Right lung (tissue), 10 donors: ENCODE measurements around the gene HMGB1. TPM values are rescaled to one million over a fixed set of nuclear protein-coding genes. Genes with fewer than 3 reads are reported as not detected.
A peak's percentile ranks its signal among the peaks of the same experiment; 100 is the strongest.

Experiments used
- DNase-seq, 2 donors: peaks; one replicate each; pipeline ENCODE4 v3.0.0-alpha.2; 2013
- long read RNA-seq, 8 donors: transcript quantifications; one replicate each; lab custom pipeline, GENCODE V29; 2026
- polyA plus RNA-seq, 5 donors: library from polyadenylated mRNA; unstranded; fragments of 120-200 nt; gene quantifications; one replicate each; pipeline versions ENCODE4 v1.2.1 to v1.2.3, GENCODE V29; 2013; ENCODE audit warnings: inconsistent platforms in 1 of 5, low replicate concordance in 1 of 5; ENCODE audit not compliant: insufficient read length in 5 of 5, insufficient read depth in 1 of 5

The HMGB1 gene
- 1,000 to 10,000 TPM in 1 of 5 donors, 100 to 1,000 TPM in 4; 728 to 1,099 (median 838) TPM for polyA plus RNA-seq
- long read RNA-seq, donor 1, full-length matches to known transcripts: 417 of 1,275 reads
- long read RNA-seq, donor 1, partial matches to known transcripts: 851 of 1,275 reads
- long read RNA-seq, donor 1, other reads (novel, unspliced or antisense): 7 of 1,275 reads
- long read RNA-seq, donor 2, full-length matches to known transcripts: 342 of 579 reads
- long read RNA-seq, donor 2, partial matches to known transcripts: 237 of 579 reads
- long read RNA-seq, donor 2, other reads (novel, unspliced or antisense): 0 of 579 reads
- long read RNA-seq, donor 3, full-length matches to known transcripts: 351 of 1,103 reads
- long read RNA-seq, donor 3, partial matches to known transcripts: 745 of 1,103 reads
- long read RNA-seq, donor 3, other reads (novel, unspliced or antisense): 7 of 1,103 reads
- long read RNA-seq, donor 4, full-length matches to known transcripts: 177 of 607 reads
- long read RNA-seq, donor 4, partial matches to known transcripts: 430 of 607 reads
- long read RNA-seq, donor 4, other reads (novel, unspliced or antisense): 0 of 607 reads
- long read RNA-seq, donor 5, full-length matches to known transcripts: 762 of 1,547 reads
- long read RNA-seq, donor 5, partial matches to known transcripts: 769 of 1,547 reads
- long read RNA-seq, donor 5, other reads (novel, unspliced or antisense): 16 of 1,547 reads
- long read RNA-seq, donor 6, full-length matches to known transcripts: 513 of 1,085 reads
- long read RNA-seq, donor 6, partial matches to known transcripts: 554 of 1,085 reads
- long read RNA-seq, donor 6, other reads (novel, unspliced or antisense): 18 of 1,085 reads
- long read RNA-seq, donor 7, full-length matches to known transcripts: 371 of 556 reads
- long read RNA-seq, donor 7, partial matches to known transcripts: 185 of 556 reads
- long read RNA-seq, donor 7, other reads (novel, unspliced or antisense): 0 of 556 reads
- long read RNA-seq, donor 8, full-length matches to known transcripts: 176 of 491 reads
- long read RNA-seq, donor 8, partial matches to known transcripts: 310 of 491 reads
- long read RNA-seq, donor 8, other reads (novel, unspliced or antisense): 5 of 491 reads

DNA sequence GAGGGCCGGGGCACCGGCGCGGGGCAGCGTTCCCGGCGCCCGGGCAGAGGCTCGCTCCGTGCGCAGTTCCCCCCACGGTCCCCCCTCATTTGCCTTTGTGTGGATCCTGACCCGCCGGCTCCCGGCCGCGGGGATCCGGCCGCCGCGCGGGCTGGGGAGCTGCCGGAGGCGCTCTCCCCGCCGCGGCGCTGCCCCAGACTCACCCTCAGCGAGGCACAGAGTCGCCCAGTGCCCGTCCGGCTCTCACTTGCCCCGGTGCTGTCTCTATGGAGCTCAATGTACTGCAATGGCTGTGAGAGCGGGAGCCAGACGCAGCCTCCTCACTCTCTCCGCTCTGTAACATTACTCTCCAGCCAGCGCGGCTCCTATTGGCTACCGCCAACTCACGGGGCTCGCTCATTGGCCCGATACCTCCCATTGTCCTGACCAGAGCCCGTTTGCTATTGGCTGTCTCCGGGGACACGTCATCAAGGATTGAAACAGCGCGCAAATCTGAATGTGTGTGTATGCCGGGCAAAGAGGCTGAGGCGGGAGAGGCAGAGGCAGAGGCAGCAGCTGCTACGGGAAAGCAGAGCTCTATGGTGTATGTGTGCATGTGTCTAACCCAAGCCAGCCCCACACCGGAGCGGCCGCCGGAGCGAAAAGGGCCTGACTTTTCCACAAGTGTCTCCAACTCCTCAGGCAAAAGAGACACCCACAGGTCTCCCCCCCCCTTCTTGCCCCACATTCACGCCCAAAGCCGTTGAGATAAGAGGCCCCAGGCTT, at the start of gene HMGB1:
Gene HMGB1 (minus strand): TSS at position 344 of the 765 bp plus-strand sequence. CDS start 2,256 bp downstream, outside the sequence.
- DNase-seq: peak; percentile 97 to 98

DNA sequence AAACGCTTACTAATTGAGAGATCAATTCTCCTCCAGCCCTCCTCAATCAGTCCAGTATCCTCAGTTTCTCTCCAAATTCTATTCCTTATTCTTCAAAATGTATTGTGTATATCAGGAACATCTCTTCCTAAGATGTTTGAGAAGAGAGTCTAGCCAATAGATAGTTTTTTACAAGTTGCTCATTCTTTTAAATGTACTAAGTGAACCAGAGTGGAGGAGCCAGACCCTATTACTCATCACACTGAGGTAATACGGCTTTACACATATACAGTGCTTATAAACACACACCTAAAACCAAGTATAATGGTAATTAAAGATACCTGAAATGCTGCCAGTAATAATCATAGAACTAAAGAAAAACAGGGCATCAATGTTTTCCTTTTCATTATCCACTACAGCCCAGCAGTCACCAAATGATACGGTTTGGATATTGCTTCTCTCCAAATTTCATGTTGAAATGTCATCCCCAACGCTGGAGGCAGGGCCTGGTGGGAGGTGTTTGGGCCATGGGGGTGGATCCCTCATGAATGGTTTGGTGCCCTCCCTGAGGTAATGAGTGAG, 45.2 kb upstream of the HMGB1 start:
- no peak for DNase-seq

DNA sequence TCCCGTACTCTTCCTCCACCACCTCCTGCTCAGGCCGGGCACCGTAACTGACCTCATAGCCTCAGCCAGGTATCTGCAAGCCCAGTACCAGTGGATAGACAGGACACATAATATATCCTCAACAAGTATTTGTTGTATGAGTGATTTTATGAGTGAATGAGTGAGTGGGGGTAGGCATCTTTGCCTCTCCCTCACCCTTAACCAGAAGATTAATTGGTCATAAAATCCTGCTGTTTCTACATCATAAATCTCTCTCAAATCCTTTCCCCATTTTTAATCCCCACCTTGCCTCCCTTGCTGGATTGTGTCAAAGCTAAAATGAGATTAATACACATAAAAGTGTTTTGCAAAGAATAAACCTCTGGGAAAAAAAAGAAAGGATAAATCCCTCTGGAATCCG, 44.4 kb upstream of the HMGB1 start:
- no peak for DNase-seq

DNA sequence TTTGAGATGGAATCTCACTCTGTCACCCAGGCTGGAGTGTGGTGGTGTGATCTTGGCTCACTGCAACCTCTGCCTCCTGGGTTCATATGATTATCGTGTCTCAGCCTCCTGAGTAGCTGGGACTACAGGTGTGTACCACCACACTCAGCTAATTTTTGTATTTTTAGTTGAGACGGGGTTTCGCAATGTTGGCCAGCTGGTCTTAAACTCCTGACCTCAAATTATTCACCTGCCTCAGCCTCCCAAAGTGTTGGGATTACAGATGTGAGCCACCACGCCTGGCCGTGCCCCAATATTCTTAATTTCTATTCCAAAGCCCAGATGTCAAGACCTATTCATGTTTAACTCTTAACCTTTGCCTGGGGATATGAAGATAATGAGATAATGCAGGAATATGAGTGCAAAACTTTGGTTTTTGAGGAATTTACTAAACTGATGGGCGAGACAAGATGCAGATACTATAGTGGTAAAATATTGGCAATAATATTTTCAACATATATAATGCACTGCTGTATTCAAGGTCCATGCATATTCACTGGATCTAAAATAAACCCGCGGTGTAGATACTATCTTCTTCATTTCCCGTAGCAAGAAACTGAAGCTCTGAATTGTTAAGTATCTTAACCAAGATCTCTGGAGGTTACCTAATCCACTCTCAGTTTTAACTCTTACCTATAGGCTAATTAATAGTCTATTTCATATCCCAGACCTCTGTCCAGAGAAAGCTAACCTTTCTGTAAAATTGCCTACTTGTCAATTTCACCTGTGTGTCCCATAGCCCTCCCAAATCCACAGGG, 43.7 kb upstream of the HMGB1 start:
- no peak for DNase-seq

DNA sequence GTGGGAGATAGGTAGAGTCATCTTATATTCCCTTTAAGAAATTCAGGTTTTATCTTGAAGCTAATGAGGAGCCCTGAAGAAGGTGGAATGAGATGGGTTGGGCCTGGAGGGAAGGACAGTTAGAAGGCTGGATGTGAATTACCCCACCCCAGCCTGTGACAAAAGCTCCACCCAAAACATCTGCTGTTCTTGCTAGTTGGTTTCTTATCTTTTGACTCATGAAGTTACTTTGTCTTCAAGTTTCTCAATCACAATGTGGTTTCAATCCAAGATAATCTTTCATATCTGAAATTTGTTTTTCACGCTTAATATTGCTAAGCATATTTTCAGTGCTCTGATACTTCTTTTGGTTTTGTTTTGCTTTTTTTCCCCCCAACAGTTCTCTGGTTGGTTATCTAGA, 38.3 kb upstream of the HMGB1 start:
- DNase-seq: no peak

DNA sequence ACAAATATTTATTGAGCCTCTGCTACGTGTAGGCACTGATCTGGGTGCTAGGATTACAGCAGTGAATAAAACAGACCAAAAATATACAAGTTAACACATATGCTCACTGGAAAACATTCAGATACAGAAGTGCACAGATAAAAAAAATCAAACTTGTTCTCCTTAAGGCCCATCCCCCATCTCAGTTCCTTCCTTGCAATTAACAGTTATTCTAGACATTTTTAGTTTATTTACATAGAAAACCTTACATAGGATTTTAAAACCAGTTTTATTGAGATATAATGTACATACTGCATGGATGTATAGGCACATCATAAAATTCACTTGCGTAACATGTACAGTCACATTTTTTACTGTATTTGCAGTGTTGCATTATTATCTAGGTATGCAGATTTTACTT, 36.5 kb upstream of the HMGB1 start:
- DNase-seq: no peak

DNA sequence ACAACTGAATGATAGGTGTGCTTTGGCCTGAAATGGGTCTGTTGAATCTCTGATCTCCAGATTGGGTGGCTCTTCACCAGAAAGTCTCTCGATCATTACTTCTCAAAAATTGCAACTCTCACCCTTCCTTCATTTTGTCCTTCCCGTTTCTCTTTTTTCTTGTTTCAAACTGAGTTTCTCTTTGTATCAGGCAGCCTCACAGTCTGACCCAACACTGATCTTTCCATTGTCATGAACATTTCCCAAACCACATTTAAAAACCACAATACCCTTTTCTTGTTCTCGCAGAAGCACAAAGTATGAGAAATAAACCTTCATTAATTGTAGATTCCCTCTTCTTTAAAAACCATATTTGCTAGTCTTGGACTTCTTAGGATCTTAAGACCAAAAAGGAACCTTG, 33.6 kb upstream of the HMGB1 start:
- no peak for DNase-seq

DNA sequence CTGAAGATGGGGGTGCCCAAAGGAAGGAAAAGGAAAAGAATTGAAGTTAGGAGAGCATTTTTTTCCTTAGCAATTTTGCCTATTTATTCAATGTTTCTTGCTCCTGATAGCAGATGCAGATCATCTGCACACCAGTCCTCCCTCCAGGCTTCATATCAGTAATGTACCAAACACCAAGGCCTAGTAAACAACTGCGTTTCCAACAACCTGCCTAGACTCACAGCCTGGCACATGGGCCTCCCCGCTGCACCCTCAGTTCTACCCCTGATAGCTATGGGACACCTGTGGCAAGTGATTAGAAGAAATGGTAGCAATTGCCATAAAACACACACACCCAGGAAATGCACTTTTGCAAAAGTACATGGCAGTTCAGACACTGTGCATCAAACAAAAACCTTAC, 30.4 kb upstream of the HMGB1 start:
- DNase-seq: no peak

DNA sequence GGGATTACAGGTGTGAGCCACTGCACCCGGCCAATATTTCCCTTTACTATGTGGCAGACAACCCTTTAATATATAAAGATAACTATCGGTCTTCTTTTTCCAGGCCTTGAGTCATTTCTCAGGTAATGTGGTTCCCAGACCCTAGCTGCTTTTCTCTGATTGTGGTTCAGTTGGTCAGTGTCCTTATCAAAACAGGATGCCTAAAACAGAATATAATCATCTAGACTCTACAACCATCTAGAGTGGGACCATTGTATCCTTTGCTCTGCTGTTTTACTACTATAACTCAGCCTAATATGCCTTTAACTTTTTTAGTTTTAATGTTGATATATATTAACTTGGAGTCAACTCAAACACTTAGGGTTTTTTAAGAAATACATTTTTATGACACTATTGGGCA, 30.0 kb upstream of the HMGB1 start:
- DNase-seq: no peak

DNA sequence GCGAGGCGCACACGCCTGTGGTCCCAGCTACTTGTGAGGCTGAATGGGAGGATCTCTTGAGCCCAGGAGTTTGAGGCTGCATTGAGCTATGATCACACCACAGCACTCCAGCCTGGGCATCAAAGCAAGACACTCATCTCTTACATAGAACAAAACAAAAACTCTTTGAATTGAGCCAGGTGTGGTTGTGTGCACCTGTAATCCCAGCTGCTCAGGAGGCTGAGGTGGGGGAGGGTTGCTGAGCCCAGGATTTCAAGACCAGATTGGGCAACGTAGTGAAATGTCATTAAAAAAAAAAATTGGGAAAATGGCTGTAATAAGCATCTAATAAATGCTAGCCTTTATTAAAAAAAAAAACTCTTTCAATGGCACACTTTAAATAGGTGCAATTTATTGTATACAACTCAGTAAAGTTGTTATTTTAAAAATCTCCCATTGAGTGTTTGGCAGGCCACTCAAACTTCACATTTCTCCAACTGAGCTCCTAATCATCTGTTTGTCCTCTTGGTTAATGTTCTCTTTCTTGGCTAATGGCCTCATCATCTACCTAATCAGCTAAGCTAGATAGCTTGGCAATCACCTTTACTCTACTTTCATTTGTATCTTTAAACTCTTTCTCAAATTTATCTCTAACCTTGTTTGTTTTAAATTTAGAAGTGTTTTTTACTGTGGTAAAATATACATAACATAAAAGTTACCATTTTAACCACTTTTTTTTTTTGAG, 28.1 kb upstream of the HMGB1 start:
- no peak for DNase-seq

DNA sequence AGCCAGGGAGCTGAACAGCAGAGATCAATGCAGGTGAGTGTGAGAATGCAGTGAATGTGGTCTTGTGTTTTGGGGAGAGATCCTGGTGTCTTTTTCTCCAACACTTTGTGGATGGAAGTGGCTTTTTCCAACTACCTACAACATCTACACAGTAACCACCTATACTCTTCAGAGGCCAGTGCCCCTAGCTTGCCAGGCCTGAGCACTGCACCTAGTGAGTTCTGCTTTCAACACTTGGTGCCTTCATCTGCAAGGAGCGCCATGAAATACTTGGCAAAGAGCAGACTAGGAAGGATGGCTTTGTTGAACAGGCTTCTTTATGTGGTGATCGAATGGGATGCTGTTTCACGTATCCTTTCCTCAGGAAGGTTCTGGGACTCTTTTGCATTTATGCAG, 21.3 kb upstream of the HMGB1 start:
- DNase-seq: no peak

DNA sequence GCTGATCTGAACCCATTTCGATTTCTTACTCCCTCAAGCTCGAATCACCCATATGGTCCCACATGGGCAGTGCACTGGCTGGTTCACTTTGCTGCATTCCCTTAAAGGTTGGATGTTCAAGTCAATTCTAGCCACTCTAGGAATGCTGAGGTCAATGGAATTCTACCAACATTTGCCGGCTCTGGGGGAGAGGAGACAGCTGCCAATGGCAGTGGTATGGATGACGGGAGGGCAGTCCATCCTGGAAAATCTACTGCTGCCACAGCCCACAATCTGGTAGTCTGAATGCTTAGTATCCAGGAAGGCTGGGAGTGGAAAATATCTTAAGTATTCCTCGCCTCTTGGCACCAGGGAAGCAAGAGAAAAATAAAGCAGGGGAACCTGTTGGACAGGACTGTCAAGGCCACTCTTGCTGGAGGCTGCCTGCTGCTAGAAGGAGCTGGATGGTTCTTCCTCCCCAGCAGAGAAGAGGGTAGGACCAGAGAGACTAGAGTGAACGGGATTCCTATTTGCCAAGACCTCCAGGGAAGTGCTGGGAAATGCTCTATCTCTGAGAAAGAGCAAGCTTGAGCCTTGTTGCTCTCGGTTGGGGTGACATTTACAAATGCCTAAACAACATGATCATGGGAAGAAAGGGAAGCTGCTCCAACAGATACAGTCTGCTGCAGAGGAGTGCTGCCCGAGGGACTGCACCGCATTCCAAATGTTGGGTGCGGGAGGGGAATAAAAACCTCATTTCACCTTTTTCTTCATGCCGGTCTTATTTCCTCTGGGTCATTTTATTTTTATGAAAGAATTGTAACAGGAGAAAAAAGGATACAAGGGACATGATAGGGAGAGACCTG, 20.7 kb upstream of the HMGB1 start:
- DNase-seq: peak; percentile 55 to 57

DNA sequence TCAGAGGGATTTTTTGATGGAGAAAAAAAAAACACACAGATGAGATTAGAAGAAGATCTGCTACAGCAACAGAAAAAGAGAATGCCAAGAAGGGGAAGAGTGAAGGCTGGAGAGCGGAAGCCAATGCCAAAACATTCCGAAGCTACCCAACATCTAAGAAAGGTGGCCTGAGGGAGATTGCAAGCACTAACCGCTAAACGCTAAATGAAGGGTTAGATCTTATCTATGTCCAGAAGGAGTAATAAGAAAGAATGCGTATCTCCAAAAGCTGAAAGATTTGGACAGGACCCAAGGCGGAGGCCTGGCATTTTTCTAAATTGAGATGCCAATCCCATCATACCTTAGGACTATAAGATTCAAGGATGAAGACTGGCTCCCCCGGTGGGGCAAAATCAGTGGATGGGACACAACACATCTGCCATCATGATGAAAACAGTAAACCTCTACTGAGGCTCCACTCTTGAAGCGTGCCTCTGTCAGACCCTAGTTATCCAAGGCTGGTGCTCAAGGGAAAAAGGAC, 15.6 kb upstream of the HMGB1 start:
- DNase-seq: no peak

DNA sequence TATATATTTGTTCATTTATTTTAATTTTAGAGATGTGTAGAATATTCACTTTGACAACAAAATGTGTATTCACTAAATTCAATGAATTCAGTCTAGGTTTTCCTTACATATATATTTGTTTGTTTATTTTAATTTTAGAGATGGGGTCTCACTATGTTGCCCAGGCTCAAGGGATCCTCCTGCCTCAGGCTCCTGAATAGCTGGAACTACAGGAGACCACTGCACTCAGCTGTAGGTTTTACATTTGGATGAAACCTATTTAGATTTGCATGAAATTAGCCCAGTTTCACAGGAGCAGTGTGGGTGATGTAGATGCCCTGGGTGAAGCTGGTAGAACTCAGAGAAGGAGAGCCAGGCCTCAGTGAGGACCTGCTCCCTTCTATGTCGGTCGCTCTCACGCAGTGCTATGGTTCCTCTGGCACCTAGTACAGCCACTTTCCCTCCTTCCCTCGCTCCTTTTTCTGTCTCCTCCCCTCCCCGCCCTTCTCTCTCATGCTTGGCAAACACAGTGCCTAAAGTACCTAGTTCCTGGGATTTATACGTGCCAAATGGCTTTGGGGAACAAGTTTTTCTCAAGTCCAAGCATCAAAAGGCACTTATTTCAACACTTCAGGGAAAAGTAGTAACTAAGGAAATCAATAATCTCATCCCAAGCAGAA, 14.7 kb upstream of the HMGB1 start:
- DNase-seq: no peak

DNA sequence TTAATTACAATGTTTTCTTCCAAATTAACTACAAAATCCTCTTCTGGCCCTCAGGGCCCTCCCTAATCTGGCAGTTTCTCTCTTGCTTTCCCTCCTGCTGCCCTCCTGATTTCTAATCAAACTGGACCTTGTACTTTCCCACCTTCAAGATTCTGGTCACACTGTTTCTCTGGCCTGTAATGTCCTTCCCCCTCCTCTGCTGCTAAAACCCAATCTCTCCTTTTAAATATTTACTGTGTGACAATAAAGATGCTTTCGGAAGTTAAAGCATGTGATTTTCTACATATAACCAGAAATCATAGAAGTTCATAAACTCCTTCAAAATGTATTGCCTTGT, 14.1 kb upstream of the HMGB1 start:
- no peak for DNase-seq

DNA sequence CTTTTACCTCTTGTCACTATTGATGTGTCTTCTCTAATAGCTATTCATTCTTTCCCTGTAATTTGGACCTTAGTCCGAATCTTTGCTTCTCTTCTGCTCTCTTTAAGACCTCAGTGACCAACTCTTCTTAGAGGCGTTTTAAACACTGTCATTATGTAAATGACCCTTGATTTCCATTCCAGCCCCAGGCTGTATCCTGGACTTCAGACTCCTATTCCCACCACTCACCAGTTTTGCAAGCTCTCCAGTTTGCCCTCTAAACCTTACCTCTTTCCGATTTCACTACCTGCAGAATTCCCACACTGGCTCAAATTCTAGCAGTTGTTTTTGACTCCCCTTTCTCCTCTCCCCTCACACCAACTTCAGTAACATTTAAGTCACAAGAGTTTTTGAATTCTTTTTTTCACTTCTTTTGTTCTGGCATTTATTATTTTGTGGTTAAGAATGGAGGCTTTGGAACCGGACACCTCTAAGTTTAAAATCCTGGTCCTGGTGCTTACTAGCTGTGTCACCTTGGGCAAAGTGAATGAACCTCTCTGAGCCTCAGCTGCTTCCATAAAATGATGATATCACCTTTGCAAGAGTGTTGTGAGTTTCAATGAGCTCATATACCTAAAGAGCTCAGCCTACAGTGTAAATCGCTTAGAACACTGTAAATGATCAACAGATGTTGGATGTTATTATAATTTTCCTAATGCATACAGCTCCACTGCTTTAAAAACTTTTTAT, 13.6 kb upstream of the HMGB1 start:
- DNase-seq: no peak
